COLO829 (cell line): ENCODE results near the gene CUX1.
"Not testable (repeated sequence)": the region's sequence is repeated elsewhere in the genome, so short reads cannot be mapped to it uniquely, and the experiment has no call there.

Source experiments
- DNase-seq: peaks from one replicate; pipeline ENCODE4 v3.0.0; 2012; ENCODE audit warnings: low spot score

CUX1 gene

GRCh38 chr7:102146122-102146521, 328.7 kb downstream of the CUX1 start:
- no peak for DNase-seq

GRCh38 chr7:102147008-102147407, 329.6 kb downstream of the CUX1 start:
- DNase-seq, result no peak

DNA sequence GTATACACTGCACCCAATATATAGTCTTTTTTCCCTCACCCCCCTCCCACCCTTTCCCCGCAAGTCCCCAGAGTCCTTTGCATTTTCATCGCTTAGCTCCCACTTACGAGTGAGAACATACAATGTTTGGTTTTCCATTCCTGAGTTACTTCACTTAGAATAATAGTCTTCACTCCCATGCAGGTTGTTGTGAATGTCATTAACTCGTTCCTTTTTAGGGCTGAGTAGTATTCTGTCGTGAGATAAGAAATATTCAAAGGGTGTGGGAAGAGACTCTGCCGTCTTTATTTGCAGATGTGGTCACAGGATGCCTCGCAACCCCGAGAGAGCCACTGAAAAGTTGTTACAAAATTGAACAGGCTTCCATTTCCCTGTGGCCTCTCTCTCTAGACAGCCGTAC, 331.4 kb downstream of the CUX1 start:
- no peak for DNase-seq

- DNase-seq, result no peak
Observed at GRCh38 chr7:102149416-102149815, 332.0 kb downstream of the CUX1 start.

- DNase-seq, result no peak
Observed at GRCh38 chr7:102150266-102150665, 332.8 kb downstream of the CUX1 start.

- no peak for DNase-seq
Observed at GRCh38 chr7:102152672-102153598, 335.5 kb downstream of the CUX1 start.

- no peak for DNase-seq
Observed at GRCh38 chr7:102153599-102153946, 336.1 kb downstream of the CUX1 start.

- no peak for DNase-seq
Observed at GRCh38 chr7:102154425-102154824, 337.0 kb downstream of the CUX1 start.

DNA sequence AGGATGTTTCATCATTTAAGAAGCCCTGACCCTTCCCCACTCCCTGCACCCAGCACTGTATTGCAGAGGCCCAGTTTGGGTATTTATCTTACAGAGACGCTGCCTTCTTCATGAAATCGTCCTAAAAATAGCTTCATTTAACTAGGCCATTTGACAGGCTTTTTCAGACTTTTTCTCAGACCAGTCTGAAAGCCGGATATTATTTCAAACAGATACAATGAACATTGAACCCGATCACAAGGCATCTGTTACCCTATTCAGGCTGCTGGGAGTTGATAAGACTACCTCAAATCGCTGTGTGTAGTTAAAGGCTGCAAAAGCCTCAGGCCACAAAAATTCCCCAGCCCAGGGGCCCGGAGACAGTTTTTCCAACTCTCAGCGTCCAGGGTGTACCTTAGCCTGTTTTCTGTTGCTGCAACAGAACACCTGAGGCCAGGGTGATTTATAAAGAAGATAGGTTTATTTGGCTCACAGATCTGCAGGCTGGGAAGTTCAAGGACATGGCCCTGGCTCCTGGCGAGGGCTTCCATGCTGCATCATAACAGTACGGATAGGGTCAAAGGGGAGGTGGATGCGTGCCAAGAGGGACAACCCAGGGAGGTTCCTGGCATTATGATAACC, 338.5 kb downstream of the CUX1 start:
- no peak for DNase-seq

DNA sequence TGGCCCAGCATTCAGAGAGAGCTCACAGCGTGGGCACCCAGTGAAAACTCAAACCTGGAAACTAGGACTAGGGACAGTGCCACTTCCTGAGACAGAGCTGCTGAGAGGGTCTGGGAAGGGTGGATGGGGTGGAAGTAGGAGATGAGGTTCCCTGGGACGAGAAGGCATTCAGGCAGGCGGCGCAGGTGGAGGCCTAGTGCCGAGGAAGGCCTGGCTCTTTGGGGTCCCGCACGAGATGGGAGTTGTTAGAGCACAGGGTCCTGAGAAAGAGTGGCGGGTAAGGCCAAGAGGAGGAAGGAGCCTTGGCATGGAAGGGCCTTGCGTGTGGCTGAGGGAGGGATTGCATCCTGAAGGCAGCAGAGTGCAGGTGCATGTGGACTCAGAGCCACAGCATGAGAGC, 339.4 kb downstream of the CUX1 start:
- DNase-seq, result no peak

DNA sequence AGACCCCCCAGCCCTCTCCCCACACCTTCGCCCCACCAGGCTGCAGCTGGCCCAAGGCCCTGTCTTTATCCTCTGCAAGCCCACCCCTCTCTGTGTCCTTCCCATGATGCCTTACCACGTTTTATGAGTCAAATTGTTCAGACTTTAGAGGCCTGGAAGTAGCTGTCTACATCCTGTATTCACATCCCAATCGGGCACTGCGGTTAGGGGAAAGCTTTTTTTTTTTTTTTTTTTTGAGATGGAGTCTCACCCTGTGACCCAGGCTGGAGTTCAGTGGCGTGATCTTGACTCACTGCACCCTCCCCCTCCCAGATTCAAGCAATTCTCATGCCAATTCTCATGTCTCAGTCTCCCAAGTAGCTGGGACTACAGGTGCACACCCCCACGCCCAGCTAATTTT, 347.7 kb downstream of the CUX1 start:
- DNase-seq, result peak; percentile 67

GRCh38 chr7:102167254-102167653, 349.8 kb downstream of the CUX1 start:
- DNase-seq, result no peak

- peak; percentile 88 for DNase-seq
Observed at GRCh38 chr7:102169651-102170392, 352.4 kb downstream of the CUX1 start.

GRCh38 chr7:102170393-102170970, 353.1 kb downstream of the CUX1 start:
- peak; percentile 85 for DNase-seq

DNA sequence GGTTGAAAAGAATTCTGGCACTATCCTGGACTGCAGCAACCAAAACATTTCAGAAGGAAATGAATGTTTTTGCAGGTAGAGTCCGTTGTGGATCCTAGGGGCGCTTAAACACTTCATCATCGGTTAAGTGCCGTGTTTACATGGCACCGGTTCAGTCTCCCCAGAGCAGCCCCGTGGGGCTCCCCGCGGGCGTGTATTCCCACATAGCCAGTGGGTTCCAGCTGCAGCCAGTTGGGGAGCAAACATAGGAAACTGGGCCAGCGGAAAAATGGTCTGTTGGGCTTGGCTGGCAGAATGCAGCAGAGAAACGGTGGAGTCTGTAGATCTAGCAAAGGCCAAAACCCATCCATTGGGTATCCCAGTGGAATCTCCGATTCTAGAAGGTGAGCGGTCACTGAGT, 356.2 kb downstream of the CUX1 start:
- no peak for DNase-seq

- DNase-seq, result no peak
Observed at GRCh38 chr7:102175423-102176170, 358.2 kb downstream of the CUX1 start.

DNA sequence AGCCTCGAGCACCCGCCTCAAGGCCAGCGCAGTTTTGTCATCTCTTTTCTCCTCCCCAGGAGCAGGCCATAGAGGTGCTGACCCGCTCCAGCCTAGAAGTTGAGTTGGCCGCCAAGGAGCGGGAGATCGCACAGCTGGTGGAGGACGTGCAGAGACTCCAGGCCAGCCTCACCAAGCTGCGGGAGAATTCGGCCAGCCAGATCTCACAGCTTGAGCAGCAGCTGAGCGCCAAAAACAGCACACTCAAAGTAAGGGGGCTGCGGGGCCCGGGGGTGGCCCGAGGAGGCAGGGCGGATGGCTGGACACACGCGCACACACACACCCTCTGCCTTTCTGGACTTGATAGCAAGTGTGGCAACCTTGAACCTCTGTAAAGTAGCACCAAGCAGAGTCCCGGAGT, 361.0 kb downstream of the CUX1 start:
- DNase-seq, result no peak

DNA sequence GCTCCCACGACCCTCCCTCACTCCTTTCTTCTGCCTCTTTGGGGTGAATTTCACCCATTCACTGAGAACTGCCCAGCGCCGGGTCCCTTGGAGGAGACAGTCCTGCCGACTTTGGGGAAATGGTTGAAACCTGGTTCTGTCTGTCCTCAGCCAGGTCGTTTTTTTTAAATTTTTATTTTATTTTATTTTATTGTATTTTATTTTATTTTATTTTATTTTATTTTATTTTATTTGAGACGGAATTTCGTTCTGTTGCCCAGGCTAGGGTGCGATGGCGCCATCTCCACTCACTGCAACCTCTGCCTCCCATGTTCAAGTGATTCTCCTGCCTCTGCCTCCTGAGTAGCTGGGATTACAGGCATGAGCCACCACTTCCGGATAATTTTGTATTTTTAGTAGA, 363.3 kb downstream of the CUX1 start:
- no peak for DNase-seq

GRCh38 chr7:102181517-102181916, 364.1 kb downstream of the CUX1 start:
- no peak for DNase-seq

DNA sequence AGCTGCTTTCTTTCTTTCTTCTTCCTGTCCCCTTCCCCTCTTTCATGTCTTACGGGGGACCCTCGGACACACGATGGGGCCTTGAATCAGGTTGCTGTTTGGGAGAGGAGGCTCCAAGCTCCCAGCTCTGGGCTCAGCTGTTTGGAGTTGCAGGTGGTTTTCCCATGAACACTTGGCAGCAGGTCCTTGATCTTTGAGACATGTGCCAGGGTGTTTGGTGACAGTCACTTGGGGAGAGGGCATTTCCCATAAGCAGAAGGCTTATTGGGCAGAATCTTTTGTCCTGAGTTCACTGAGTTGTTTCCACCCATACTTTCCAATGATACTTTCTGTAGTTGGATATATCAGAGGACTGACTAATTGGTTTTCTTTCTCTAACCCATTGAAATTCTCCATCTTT, 364.6 kb downstream of the CUX1 start:
- no peak for DNase-seq

GRCh38 chr7:102183848-102184247, 366.4 kb downstream of the CUX1 start:
- DNase-seq, result not testable (repeated sequence)

DNA sequence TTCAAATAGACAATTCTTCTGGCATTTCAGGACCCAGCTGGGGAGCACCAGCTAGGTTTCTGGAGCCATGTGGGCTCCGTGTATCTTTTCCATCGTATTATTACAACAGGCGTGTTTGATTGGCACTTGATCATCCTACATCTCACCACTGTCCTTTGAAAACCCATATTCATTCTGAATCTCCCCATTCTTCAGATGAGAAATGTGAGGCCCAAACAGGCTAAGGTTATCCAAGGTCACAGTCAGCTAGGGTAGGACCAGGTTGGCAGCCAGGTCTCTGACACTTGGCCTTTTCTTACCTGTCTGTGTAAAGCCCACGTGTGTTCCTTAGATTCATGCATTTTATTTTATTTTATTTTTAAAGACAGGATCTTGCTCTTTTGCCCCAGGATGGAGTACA, 366.9 kb downstream of the CUX1 start:
- no peak for DNase-seq
